HEK293 (cell line): ENCODE data around the gene ATP8A2.

Experiments
- GFI1B ChIP-seq: fragments of 450-650 bp; formaldehyde crosslinking; IDR thresholded peaks from 2 replicates; pipeline ENCODE4 v1.5.1; 2016; ENCODE audit warnings: missing biosample characterization, missing genetic modification characterization
- GLI4 ChIP-seq: fragments of 450-650 bp; formaldehyde crosslinking; IDR thresholded peaks from 2 replicates; pipeline ENCODE4 v1.5.1; 2016; ENCODE audit warnings: missing biosample characterization, missing genetic modification characterization
- GLIS1 ChIP-seq: fragments of 450-650 bp; formaldehyde crosslinking; IDR thresholded peaks from 2 replicates; pipeline ENCODE4 v1.5.1; 2016; ENCODE audit warnings: missing biosample characterization, missing genetic modification characterization
- IKZF3 ChIP-seq: fragments of 450-650 bp; IDR thresholded peaks from 2 replicates; pipeline ENCODE4 v1.5.0; 2018; ENCODE audit warnings: missing biosample characterization, mild to moderate bottlenecking, missing genetic modification characterization, moderate library complexity
- KLF1 ChIP-seq: fragments of 450-650 bp; formaldehyde crosslinking; IDR thresholded peaks from 2 replicates; pipeline ENCODE4 v1.5.1; 2016; ENCODE audit warnings: missing biosample characterization, missing genetic modification characterization
- KLF10 ChIP-seq: fragments of 450-650 bp; IDR thresholded peaks from 2 replicates; pipeline ENCODE4 v1.5.1; 2018; ENCODE audit warnings: missing biosample characterization, mild to moderate bottlenecking, missing genetic modification characterization
- KLF16 ChIP-seq: fragments of 450-650 bp; formaldehyde crosslinking; IDR thresholded peaks from 2 replicates; pipeline ENCODE4 v1.5.1; 2017; ENCODE audit warnings: missing biosample characterization, missing genetic modification characterization
- PATZ1 ChIP-seq: fragments of 450-650 bp; formaldehyde crosslinking; IDR thresholded peaks from 2 replicates; pipeline ENCODE4 v1.5.1; 2016; ENCODE audit warnings: missing biosample characterization, missing genetic modification characterization
- PRDM6 ChIP-seq: fragments of 450-650 bp; formaldehyde crosslinking; IDR thresholded peaks from 2 replicates; pipeline ENCODE4 v1.5.1; 2017; ENCODE audit warnings: missing biosample characterization, missing genetic modification characterization
- RBAK ChIP-seq: fragments of 450-650 bp; formaldehyde crosslinking; IDR thresholded peaks from 2 replicates; pipeline ENCODE4 v1.5.1; 2016; ENCODE audit warnings: missing biosample characterization, missing genetic modification characterization
- TCF7L2 ChIP-seq: IDR thresholded peaks from 2 replicates; pipeline ENCODE4 v1.6.1; 2011; ENCODE audit warnings: low read depth, mild to moderate bottlenecking, inconsistent platforms, low read length, moderate library complexity, borderline replicate concordance
- TSHZ1 ChIP-seq: fragments of 450-650 bp; formaldehyde crosslinking; IDR thresholded peaks from 2 replicates; pipeline ENCODE4 v1.5.1; 2016; ENCODE audit warnings: missing biosample characterization, missing genetic modification characterization, borderline replicate concordance
- WT1 ChIP-seq: fragments of 450-650 bp; formaldehyde crosslinking; IDR thresholded peaks from 2 replicates; pipeline ENCODE4 v1.5.1; 2016; ENCODE audit warnings: missing biosample characterization, missing genetic modification characterization
- ZFHX2 ChIP-seq: fragments of 450-650 bp; formaldehyde crosslinking; conservative IDR thresholded peaks from 2 replicates; pipeline ENCODE4 v1.5.1; 2016; ENCODE audit warnings: missing biosample characterization, missing genetic modification characterization
- ZFP69B ChIP-seq: fragments of 450-650 bp; formaldehyde crosslinking; IDR thresholded peaks from 2 replicates; pipeline ENCODE4 v1.5.1; 2016; ENCODE audit warnings: missing biosample characterization, missing genetic modification characterization
- ZNF121 ChIP-seq: fragments of 450-650 bp; formaldehyde crosslinking; IDR thresholded peaks from 2 replicates; pipeline ENCODE4 v1.5.1; 2016; ENCODE audit warnings: missing biosample characterization, missing genetic modification characterization
- ZNF133 ChIP-seq: fragments of 450-650 bp; formaldehyde crosslinking; IDR thresholded peaks from 2 replicates; pipeline ENCODE4 v1.5.1; 2016; ENCODE audit warnings: missing biosample characterization, missing genetic modification characterization
- ZNF138 ChIP-seq: fragments of 450-650 bp; formaldehyde crosslinking; IDR thresholded peaks from 2 replicates; pipeline ENCODE4 v1.5.1; 2016; ENCODE audit warnings: missing biosample characterization, missing genetic modification characterization, borderline replicate concordance
- ZNF146 ChIP-seq: fragments of 450-650 bp; formaldehyde crosslinking; IDR thresholded peaks from 2 replicates; pipeline ENCODE4 v1.5.1; 2016; ENCODE audit warnings: missing biosample characterization, missing genetic modification characterization
- ZNF157 ChIP-seq: fragments of 450-650 bp; formaldehyde crosslinking; IDR thresholded peaks from 2 replicates; pipeline ENCODE4 v1.5.1; 2016; ENCODE audit warnings: missing biosample characterization, missing genetic modification characterization
- ZNF214 ChIP-seq: fragments of 450-650 bp; formaldehyde crosslinking; IDR thresholded peaks from 2 replicates; pipeline ENCODE4 v1.5.1; 2017; ENCODE audit warnings: missing biosample characterization, mild to moderate bottlenecking, missing genetic modification characterization, borderline replicate concordance
- ZNF239 ChIP-seq: fragments of 450-650 bp; formaldehyde crosslinking; IDR thresholded peaks from 2 replicates; pipeline ENCODE4 v1.5.1; 2016; ENCODE audit warnings: missing biosample characterization, missing genetic modification characterization
- ZNF302 ChIP-seq: fragments of 450-650 bp; formaldehyde crosslinking; IDR thresholded peaks from 2 replicates; pipeline ENCODE4 v1.5.1; 2016; ENCODE audit warnings: missing biosample characterization, missing genetic modification characterization, low read depth
- ZNF341 ChIP-seq: fragments of 450-650 bp; formaldehyde crosslinking; IDR thresholded peaks from 2 replicates; pipeline ENCODE4; 2016; ENCODE audit warnings: low read depth, missing biosample characterization, missing genetic modification characterization
- ZNF362 ChIP-seq: fragments of 450-650 bp; formaldehyde crosslinking; IDR thresholded peaks from 2 replicates; pipeline ENCODE4 v1.5.1; 2016; ENCODE audit warnings: missing biosample characterization, missing genetic modification characterization
- ZNF37A ChIP-seq: fragments of 450-650 bp; IDR thresholded peaks from 2 replicates; pipeline ENCODE4 v1.5.1; 2018; ENCODE audit warnings: missing biosample characterization, missing genetic modification characterization
- ZNF394 ChIP-seq: fragments of 450-650 bp; formaldehyde crosslinking; IDR thresholded peaks from 2 replicates; pipeline ENCODE4 v1.5.1; 2016; ENCODE audit warnings: missing biosample characterization, missing genetic modification characterization, mild to moderate bottlenecking, moderate library complexity, borderline replicate concordance
- ZNF473 ChIP-seq: fragments of 450-650 bp; formaldehyde crosslinking; IDR thresholded peaks from 2 replicates; pipeline ENCODE4 v1.5.1; 2017; ENCODE audit warnings: missing biosample characterization, missing genetic modification characterization
- ZNF488 ChIP-seq: fragments of 450-650 bp; formaldehyde crosslinking; IDR thresholded peaks from 2 replicates; pipeline ENCODE4 v1.5.1; 2016; ENCODE audit warnings: missing biosample characterization, missing genetic modification characterization
- ZNF623 ChIP-seq: fragments of 450-650 bp; formaldehyde crosslinking; IDR thresholded peaks from 2 replicates; pipeline ENCODE4 v1.5.1; 2016; ENCODE audit warnings: missing biosample characterization, missing genetic modification characterization
- ZNF626 ChIP-seq: fragments of 450-650 bp; sonication (Bioruptor Pico); formaldehyde crosslinking; IDR thresholded peaks from 2 replicates; pipeline ENCODE4 v1.5.1; 2018; ENCODE audit warnings: missing biosample characterization, missing genetic modification characterization, inconsistent platforms
- ZNF670 ChIP-seq: fragments of 450-650 bp; formaldehyde crosslinking; IDR thresholded peaks from 2 replicates; pipeline ENCODE4 v1.5.1; 2016; ENCODE audit warnings: missing biosample characterization, missing genetic modification characterization, low read depth
- ZNF677 ChIP-seq: fragments of 450-650 bp; IDR thresholded peaks from 2 replicates; pipeline ENCODE4 v1.5.0; 2018; ENCODE audit warnings: missing biosample characterization, mild to moderate bottlenecking, missing genetic modification characterization, moderate library complexity
- ZNF776 ChIP-seq: fragments of 450-650 bp; formaldehyde crosslinking; IDR thresholded peaks from 2 replicates; pipeline ENCODE4 v1.5.0; 2017; ENCODE audit warnings: missing biosample characterization, missing genetic modification characterization, borderline replicate concordance
- ZNF791 ChIP-seq: fragments of 450-650 bp; formaldehyde crosslinking; IDR thresholded peaks from 2 replicates; pipeline ENCODE4 v1.5.1; 2016; ENCODE audit warnings: missing biosample characterization, missing genetic modification characterization

Gene ATP8A2

GRCh38 chr13:25777509-25777908 lies 405.7 kb downstream of the ATP8A2 start (continued):
- TF ChIP-seq ZNF157 (tag by site-specific recombination) (no peak), ZFHX2 (no peak), ZNF146 (tag by site-specific recombination) (no peak), ZNF791 (tag by site-specific recombination) (no peak), GLI4 (tag by site-specific recombination) (no peak), ZNF133 (tag by site-specific recombination) (no peak), PRDM6 (tag by site-specific recombination) (peak; percentile 88), ZNF341 (tag by site-specific recombination) (no peak), ZNF473 (tag by site-specific recombination) (no peak), GFI1B (no peak), ZNF302 (tag by site-specific recombination) (no peak), ZNF623 (no peak), ZNF626 (tag by site-specific recombination) (no peak), IKZF3 (peak; percentile 77), ZNF121 (no peak), GLIS1 (tag by site-specific recombination) (no peak), ZNF214 (tag by site-specific recombination) (no peak), ZFP69B (tag by site-specific recombination) (0 out of 2 replicates have a peak, but pooled peaks have one; percentile 13), KLF1 (tag by site-specific recombination) (no peak), ZNF488 (tag by site-specific recombination) (no peak), ZNF362 (no peak), ZNF776 (tag by site-specific recombination) (no peak), KLF16 (tag by site-specific recombination) (no peak), RBAK (no peak), ZNF37A (tag by site-specific recombination) (no peak), ZNF677 (tag by site-specific recombination) (no peak), ZNF138 (tag by site-specific recombination) (no peak), WT1 (no peak), ZNF670 (tag by site-specific recombination) (no peak), PATZ1 (tag by site-specific recombination) (no peak), TCF7L2 (peak; percentile 59; the same call in 1 of the 2 replicates), ZNF239 (tag by site-specific recombination) (no peak), ZNF394 (tag by site-specific recombination) (no peak), TSHZ1 (peak; percentile 83; the same call in 1 of the 2 replicates), KLF10 (tag by site-specific recombination) (no peak)
